GM18867 (cell line): ENCODE results near the gene CACNB3.
"Not testable (repeated sequence)": the region's sequence is repeated elsewhere in the genome, so short reads cannot be mapped to it uniquely, and the experiment has no call there.

Experiments
- ATAC-seq: cut with Tn5 transposase; IDR thresholded peaks from one replicate; pipeline ENCODE4 v1.9.1; 2021; ENCODE audit warnings: mild to moderate bottlenecking, moderate library complexity; ENCODE audit not compliant: unreplicated experiment

CACNB3 gene

GRCh38 chr12:48816143-48816854, 2.0 kb upstream of the CACNB3 start:
- ATAC-seq, result no peak

GRCh38 chr12:48818831-48819590, 715 bp downstream of the CACNB3 start:
- ATAC-seq, result no peak

- ATAC-seq, result no peak
Measured at GRCh38 chr12:48819986-48820725, 1.9 kb downstream of the CACNB3 start.

- no peak for ATAC-seq
Measured at GRCh38 chr12:48822139-48822538, 3.8 kb downstream of the CACNB3 start.

GRCh38 chr12:48822711-48823110, 4.4 kb downstream of the CACNB3 start:
- ATAC-seq, result no peak

GRCh38 chr12:48823281-48823680, 5.0 kb downstream of the CACNB3 start:
- ATAC-seq, result no peak

GRCh38 chr12:48824112-48824511, 5.8 kb downstream of the CACNB3 start:
- peak; percentile 66 for ATAC-seq

- ATAC-seq, result no peak
Measured at GRCh38 chr12:48824905-48825304, 6.6 kb downstream of the CACNB3 start.

GRCh38 chr12:48826209-48826855, 8.0 kb downstream of the CACNB3 start:
- ATAC-seq, result no peak

- no peak for ATAC-seq
Measured at GRCh38 chr12:48827026-48827425, 8.7 kb downstream of the CACNB3 start.

- ATAC-seq, result no peak
Measured at GRCh38 chr12:48827513-48828096, 9.3 kb downstream of the CACNB3 start.

- no peak for ATAC-seq
Measured at GRCh38 chr12:48828293-48828692, 10.0 kb downstream of the CACNB3 start.

- no peak for ATAC-seq
Measured at GRCh38 chr12:48828841-48829575, 10.7 kb downstream of the CACNB3 start.

GRCh38 chr12:48831257-48831656, 13.0 kb downstream of the CACNB3 start:
- ATAC-seq, result no peak

GRCh38 chr12:48832321-48833060, 14.2 kb downstream of the CACNB3 start:
- ATAC-seq, result no peak

GRCh38 chr12:48838048-48838447, 19.8 kb downstream of the CACNB3 start:
- no peak for ATAC-seq

- ATAC-seq, result not testable (repeated sequence)
Measured at GRCh38 chr12:48842021-48842420, 23.7 kb downstream of the CACNB3 start.

GRCh38 chr12:48851883-48852733, 33.8 kb downstream of the CACNB3 start, which contains the start of gene DDX23:
Gene DDX23, minus strand, starts transcription at chr12:48852163. Its CDS starts 6,381 bp downstream, at chr12:48845782.
- ATAC-seq, result peak; percentile 95
